G401 (cell line): ENCODE measurements around the gene ZYG11A. TPM values are rescaled to one million over a fixed set of nuclear protein-coding genes. Genes with fewer than 3 reads are reported as not detected.

Experiments
- DNase-seq: peaks from one replicate; pipeline ENCODE4 v3.0.0-alpha.2; 2015; ENCODE audit warnings: low spot score
- in situ Hi-C: cut with HindIII; loops from 2 replicates; pipeline ENCODE4 v1.10.0; 2016; ENCODE audit warnings: low sequenced_read_pairs, mixed read lengths
- total RNA-seq: library from RNA; depleted of rRNA; stranded (reverse); fragments of >200 nt; shearing (Covaris generic); gene quantifications from 2 replicates; pipeline ENCODE4 v1.2.3, GENCODE V29; 2014

The ZYG11A gene
- total RNA-seq, 1 experiment from 2014 or later = 8.6 TPM

- in situ Hi-C loops = no loop called here
- DNase-seq = peak; percentile 57
These were observed 72.8 kb downstream of the ZYG11A start for GRCh38 chr1:52915211-52915854.

- in situ Hi-C loops = no loop called here
- no peak for DNase-seq
These were observed 73.3 kb downstream of the ZYG11A start for GRCh38 chr1:52915855-52916220.

- in situ Hi-C loops = no loop called here
- DNase-seq = no peak
These were observed 73.8 kb downstream of the ZYG11A start for GRCh38 chr1:52916241-52916975.

- no peak for DNase-seq
- in situ Hi-C loops = no loop called here
These were observed 74.6 kb downstream of the ZYG11A start for GRCh38 chr1:52917156-52917555.

GRCh38 chr1:52917581-52917980 lies 75.0 kb downstream of the ZYG11A start:
- in situ Hi-C loops = no loop called here
- DNase-seq = no peak

- no peak for DNase-seq
- in situ Hi-C loops = no loop called here
These were observed 75.6 kb downstream of the ZYG11A start for GRCh38 chr1:52918201-52918600.

GRCh38 chr1:52919051-52919722 lies 76.6 kb downstream of the ZYG11A start:
- no peak for DNase-seq
- in situ Hi-C loops = no loop called here

GRCh38 chr1:52919723-52920483 lies 77.3 kb downstream of the ZYG11A start:
- no peak for DNase-seq
- in situ Hi-C loops = no loop called here

- in situ Hi-C loops = no loop called here
- peak; percentile 52 for DNase-seq
These were observed 78.3 kb downstream of the ZYG11A start for GRCh38 chr1:52920791-52921291.

GRCh38 chr1:52925571-52926005 lies 83.0 kb downstream of the ZYG11A start:
- in situ Hi-C loops = no loop called here
- DNase-seq = peak; percentile 51

GRCh38 chr1:52926864-52927211 lies 84.3 kb downstream of the ZYG11A start:
- in situ Hi-C loops = no loop called here
- DNase-seq = no peak

- in situ Hi-C loops = no loop called here
- peak; percentile 88 for DNase-seq
These were observed 84.9 kb downstream of the ZYG11A start, which contains the start of gene SCP2 for GRCh38 chr1:52927212-52928014. Gene SCP2, plus strand, starts transcription at chr1:52927276. Its CDS starts 121 bp downstream, at chr1:52927397.

GRCh38 chr1:52928015-52928404 lies 85.5 kb downstream of the ZYG11A start:
- DNase-seq = peak; percentile 61
- in situ Hi-C loops = no loop called here

- DNase-seq = no peak
- in situ Hi-C loops = no loop called here
These were observed 86.5 kb downstream of the ZYG11A start for GRCh38 chr1:52929019-52929418.

GRCh38 chr1:52937433-52938182 lies 95.0 kb downstream of the ZYG11A start:
- in situ Hi-C loops = no loop called here
- no peak for DNase-seq

GRCh38 chr1:52938183-52938451 lies 95.6 kb downstream of the ZYG11A start:
- no peak for DNase-seq
- in situ Hi-C loops = no loop called here

- DNase-seq = no peak
- in situ Hi-C loops = no loop called here
These were observed 101.4 kb downstream of the ZYG11A start for GRCh38 chr1:52943876-52944416.

- in situ Hi-C loops = no loop called here
- no peak for DNase-seq
These were observed 102.0 kb downstream of the ZYG11A start for GRCh38 chr1:52944566-52944965.
